Right lobe of liver (tissue), 4 donors: ENCODE data around the gene TSPO.

Experiments
- POLR2A ChIP-seq: fragments of 450-650 bp; IDR thresholded peaks from one replicate; pipeline ENCODE4 v1.6.1; 2017; ENCODE audit warnings: antibody characterized with exemption, mild to moderate bottlenecking
- TF ChIP-seq, protein P1 (sequence below), 4 donors: fragments of 200-600 bp in 3 of 4; fragments of 450-650 bp in 1 of 4; IDR thresholded peaks; one replicate each; pipeline versions ENCODE4 v1.5.1 to v1.8.0; 2016 to 2022; ENCODE audit warnings: antibody characterized with exemption in 4 of 4, mild to moderate bottlenecking in 2 of 4
- donor health status: DM: no; HTN: no; CAD: no.
- donor health status: DM: no; HTN: no; CAD: no.
- donor health status: DM: no; HTN: yes; CAD: no.

DNA sequence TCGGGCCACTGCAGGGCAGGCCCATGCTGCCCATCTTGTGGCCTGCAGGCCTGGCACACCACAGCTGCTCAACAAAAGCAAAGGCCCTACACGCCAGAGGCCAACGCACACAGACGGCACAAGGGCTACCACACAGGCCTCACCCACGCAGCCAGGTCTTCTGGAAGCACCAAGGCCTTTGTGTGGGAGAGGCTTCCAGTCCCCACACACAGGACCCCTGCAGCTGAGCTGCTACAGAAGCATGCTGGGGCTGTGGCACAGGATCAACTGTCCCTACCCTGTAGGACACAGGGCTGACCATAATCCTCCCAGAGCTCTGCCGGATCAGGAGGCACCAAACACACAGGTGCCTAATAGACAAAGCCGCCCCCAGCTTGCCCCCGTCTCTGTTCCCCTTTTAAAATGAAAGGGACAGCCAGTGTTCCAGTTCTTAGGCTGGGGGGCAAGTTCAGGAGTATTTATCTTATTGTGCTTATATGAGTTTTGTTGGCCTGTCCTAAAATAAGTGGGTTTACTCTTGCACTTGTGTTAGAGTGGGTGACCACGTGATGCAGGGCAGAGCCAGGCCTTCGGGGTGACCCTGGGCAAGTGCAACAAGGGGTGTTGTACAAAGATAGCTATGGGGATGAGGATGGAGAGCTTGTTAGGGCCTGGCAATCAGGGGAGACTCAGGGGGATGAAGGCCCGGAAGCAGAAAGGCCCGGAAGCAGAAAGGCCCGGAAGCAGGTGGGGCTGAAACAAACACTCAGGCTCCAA is 30.1 kb downstream of the TSPO start:
- TF ChIP-seq, protein P1, sequence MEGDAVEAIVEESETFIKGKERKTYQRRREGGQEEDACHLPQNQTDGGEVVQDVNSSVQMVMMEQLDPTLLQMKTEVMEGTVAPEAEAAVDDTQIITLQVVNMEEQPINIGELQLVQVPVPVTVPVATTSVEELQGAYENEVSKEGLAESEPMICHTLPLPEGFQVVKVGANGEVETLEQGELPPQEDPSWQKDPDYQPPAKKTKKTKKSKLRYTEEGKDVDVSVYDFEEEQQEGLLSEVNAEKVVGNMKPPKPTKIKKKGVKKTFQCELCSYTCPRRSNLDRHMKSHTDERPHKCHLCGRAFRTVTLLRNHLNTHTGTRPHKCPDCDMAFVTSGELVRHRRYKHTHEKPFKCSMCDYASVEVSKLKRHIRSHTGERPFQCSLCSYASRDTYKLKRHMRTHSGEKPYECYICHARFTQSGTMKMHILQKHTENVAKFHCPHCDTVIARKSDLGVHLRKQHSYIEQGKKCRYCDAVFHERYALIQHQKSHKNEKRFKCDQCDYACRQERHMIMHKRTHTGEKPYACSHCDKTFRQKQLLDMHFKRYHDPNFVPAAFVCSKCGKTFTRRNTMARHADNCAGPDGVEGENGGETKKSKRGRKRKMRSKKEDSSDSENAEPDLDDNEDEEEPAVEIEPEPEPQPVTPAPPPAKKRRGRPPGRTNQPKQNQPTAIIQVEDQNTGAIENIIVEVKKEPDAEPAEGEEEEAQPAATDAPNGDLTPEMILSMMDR (IDR thresholded peaks at IDR 0.05), result no peak
- no peak for TF ChIP-seq POLR2A
